HL-60 (cell line): ENCODE results near the gene AKR1C1.

ENCODE experiments used
- DNase-seq, 2 experiments: peaks; one replicate each; pipeline ENCODE4 v3.0.0-alpha.2; 2010 to 2020; ENCODE audit warnings: low read depth in 1 of 2, low spot score in 1 of 2
- H3K27ac ChIP-seq: fragments of 250-450 bp; sonication (Bioruptor Pico); replicated peaks from 2 replicates; pipeline ENCODE4 v1.5.1; 2020; ENCODE audit warnings: mild to moderate bottlenecking, moderate library complexity
- H3K27me3 ChIP-seq: fragments of 250-450 bp; sonication (Bioruptor Pico); 2 replicates; pipeline ENCODE4 v1.5.1; 2021; ENCODE audit warnings: mild to moderate bottlenecking, moderate library complexity; ENCODE audit not compliant: insufficient read depth, poor library complexity, severe bottlenecking
- H3K4me3 ChIP-seq: replicated peaks from 2 replicates; pipeline ENCODE4 v1.5.1; 2011; ENCODE audit warnings: mild to moderate bottlenecking, control low read depth, low read length; ENCODE audit not compliant: insufficient read depth
- GABPA ChIP-seq: IDR thresholded peaks from 2 replicates; pipeline ENCODE4 v1.6.1; 2012; ENCODE audit warnings: low read depth
- POLR2AphosphoS5 ChIP-seq: IDR thresholded peaks from 2 replicates; pipeline ENCODE4 v1.6.1; 2012; ENCODE audit warnings: low read depth
- SPI1 ChIP-seq: IDR thresholded peaks from 2 replicates; pipeline ENCODE4 v1.6.1; 2012; ENCODE audit warnings: low read depth, mild to moderate bottlenecking, borderline replicate concordance
- TF ChIP-seq, protein P1 (sequence below): IDR thresholded peaks from one replicate; pipeline ENCODE4 v1.5.1; 2011; ENCODE audit warnings: low read length, control low read depth, inconsistent platforms; ENCODE audit not compliant: insufficient read depth
- TF ChIP-seq, protein P2 (sequence below): IDR thresholded peaks from 2 replicates; pipeline ENCODE4 v1.6.1; 2012; ENCODE audit warnings: low read depth; ENCODE audit not compliant: insufficient replicate concordance

AKR1C1 gene

DNA sequence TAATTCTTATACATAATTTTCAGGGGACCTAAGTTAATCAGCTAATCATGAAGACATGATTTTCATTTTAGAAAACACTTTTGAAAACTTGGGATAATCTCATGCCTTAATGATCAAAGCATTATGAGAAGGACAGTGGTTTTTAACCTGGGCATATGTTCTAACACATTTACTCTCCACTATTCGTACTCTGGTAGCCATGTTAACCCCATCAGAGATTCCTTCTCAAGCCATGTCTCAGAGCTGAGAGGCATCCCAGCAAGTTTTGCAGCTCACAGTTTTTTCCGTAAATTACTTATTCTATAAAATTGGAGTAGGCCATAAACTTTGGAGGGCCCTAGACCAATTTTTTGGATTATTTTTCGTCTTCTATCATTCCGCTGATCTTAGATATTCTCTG, 15.7 kb downstream of the AKR1C1 start:
- DNase-seq: no peak
- H3K4me3 ChIP-seq: no peak overlapping the region
- TF ChIP-seq GABPA (no peak), SPI1 (no peak), POLR2AphosphoS5 (no peak)
- TF ChIP-seq, protein P1, sequence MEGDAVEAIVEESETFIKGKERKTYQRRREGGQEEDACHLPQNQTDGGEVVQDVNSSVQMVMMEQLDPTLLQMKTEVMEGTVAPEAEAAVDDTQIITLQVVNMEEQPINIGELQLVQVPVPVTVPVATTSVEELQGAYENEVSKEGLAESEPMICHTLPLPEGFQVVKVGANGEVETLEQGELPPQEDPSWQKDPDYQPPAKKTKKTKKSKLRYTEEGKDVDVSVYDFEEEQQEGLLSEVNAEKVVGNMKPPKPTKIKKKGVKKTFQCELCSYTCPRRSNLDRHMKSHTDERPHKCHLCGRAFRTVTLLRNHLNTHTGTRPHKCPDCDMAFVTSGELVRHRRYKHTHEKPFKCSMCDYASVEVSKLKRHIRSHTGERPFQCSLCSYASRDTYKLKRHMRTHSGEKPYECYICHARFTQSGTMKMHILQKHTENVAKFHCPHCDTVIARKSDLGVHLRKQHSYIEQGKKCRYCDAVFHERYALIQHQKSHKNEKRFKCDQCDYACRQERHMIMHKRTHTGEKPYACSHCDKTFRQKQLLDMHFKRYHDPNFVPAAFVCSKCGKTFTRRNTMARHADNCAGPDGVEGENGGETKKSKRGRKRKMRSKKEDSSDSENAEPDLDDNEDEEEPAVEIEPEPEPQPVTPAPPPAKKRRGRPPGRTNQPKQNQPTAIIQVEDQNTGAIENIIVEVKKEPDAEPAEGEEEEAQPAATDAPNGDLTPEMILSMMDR: no peak
- TF ChIP-seq, protein P2, sequence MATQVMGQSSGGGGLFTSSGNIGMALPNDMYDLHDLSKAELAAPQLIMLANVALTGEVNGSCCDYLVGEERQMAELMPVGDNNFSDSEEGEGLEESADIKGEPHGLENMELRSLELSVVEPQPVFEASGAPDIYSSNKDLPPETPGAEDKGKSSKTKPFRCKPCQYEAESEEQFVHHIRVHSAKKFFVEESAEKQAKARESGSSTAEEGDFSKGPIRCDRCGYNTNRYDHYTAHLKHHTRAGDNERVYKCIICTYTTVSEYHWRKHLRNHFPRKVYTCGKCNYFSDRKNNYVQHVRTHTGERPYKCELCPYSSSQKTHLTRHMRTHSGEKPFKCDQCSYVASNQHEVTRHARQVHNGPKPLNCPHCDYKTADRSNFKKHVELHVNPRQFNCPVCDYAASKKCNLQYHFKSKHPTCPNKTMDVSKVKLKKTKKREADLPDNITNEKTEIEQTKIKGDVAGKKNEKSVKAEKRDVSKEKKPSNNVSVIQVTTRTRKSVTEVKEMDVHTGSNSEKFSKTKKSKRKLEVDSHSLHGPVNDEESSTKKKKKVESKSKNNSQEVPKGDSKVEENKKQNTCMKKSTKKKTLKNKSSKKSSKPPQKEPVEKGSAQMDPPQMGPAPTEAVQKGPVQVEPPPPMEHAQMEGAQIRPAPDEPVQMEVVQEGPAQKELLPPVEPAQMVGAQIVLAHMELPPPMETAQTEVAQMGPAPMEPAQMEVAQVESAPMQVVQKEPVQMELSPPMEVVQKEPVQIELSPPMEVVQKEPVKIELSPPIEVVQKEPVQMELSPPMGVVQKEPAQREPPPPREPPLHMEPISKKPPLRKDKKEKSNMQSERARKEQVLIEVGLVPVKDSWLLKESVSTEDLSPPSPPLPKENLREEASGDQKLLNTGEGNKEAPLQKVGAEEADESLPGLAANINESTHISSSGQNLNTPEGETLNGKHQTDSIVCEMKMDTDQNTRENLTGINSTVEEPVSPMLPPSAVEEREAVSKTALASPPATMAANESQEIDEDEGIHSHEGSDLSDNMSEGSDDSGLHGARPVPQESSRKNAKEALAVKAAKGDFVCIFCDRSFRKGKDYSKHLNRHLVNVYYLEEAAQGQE: no peak
- no peak overlapping the region for H3K27ac ChIP-seq
- no peaks in the 10 kb centered on the region for H3K27me3 ChIP-seq

DNA sequence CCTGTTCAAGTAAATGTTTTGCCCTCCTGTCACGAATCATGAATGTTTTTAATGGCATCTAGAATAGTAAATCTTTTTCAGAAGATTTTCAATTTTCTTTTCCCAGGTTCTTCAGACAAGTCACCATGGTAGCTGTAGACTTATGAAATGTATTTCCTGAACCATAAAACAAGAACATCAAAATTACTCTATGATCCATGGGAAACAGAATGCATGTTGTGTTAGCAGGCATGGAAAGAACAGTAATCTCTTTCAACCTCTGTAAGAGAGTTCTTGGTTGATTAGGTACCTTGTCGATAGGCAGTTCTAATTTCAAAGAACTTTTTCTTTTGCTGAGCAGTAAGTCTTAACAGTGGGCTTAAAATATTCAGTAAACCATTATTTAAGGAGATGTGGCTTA, 17.6 kb downstream of the AKR1C1 start:
- TF ChIP-seq SPI1: no peak
- TF ChIP-seq, protein P2: no peak
- TF ChIP-seq POLR2AphosphoS5: no peak
- TF ChIP-seq, protein P1: no peak
- TF ChIP-seq GABPA: no peak
- Histone ChIP-seq H3K27ac (no peak overlapping the region), H3K4me3 (no peak overlapping the region), H3K27me3 (no peaks in the 10 kb centered on the region)
- DNase-seq: no peak

DNA sequence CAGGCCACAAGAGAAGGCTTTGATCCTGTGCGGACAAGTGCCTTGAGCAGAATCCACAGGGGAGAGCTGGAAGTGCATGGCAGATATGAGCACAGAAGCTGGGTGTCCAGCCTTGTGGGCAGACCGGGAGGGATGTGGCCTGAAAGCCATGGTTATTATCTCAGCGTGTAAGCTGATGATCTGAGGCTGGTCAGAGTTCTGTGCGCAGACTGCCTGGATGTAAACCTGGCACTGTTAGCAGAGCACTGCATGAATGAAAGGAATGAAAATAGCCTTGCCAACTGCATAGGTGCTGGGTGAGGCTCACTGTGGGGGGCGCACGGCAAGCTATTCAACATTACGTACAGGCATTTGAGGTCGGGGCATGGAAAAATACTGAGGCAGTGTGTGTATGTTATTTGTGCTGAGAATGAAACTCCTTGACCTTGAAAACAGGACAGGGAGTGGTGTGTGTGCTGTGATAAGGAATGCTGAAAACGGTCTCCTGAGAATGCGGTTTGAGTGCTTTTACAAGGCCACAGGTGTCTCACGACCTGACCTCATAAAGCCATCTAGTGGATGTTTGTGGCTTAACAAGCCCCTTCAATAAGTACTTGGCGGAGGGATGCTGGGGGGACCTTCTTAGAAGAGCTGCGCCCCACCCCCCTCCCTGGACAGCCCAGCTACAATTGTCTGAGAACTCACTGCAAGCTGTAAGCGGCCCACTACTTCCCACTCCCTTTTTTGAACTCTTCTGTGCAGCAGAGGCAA, 18.7 kb downstream of the AKR1C1 start:
- H3K27me3 ChIP-seq: no peaks in the 10 kb centered on the region
- DNase-seq: no peak
- no peak overlapping the region for H3K4me3 ChIP-seq
- H3K27ac ChIP-seq: no peak overlapping the region
- no peak for TF ChIP-seq GABPA
- TF ChIP-seq SPI1: no peak
- TF ChIP-seq, protein P2: no peak
- no peak for TF ChIP-seq POLR2AphosphoS5
- TF ChIP-seq, protein P1: no peak
